Keratinocyte (primary cell): Measurements from ENCODE around the gene SF3A1. TPM values are rescaled to one million over a fixed set of nuclear protein-coding genes. Genes with fewer than 3 reads are reported as not detected.

Experiments used
- DNase-seq: peaks from one replicate; pipeline ENCODE4 v3.0.0-alpha.2; 2011; ENCODE audit warnings: low read depth, missing footprints, low spot score
- FAIRE-seq: peaks from 2 replicates; lab custom pipeline; 2011; peaks lifted over from hg19 to GRCh38; lab: Jason Lieb, UNC
- H2AFZ ChIP-seq: 2 replicates; pipeline ENCODE4 v1.6.0; 2012; ENCODE audit warnings: low read length, control low read depth, inconsistent platforms; ENCODE audit not compliant: control insufficient read depth
- H3K27ac ChIP-seq: 2 replicates; pipeline ENCODE4 v1.5.1; 2011; ENCODE audit warnings: low read length; ENCODE audit not compliant: control insufficient read depth, insufficient read depth
- H3K27me3 ChIP-seq: 3 replicates; pipeline ENCODE4 v1.6.0; 2011; ENCODE audit warnings: low read length; ENCODE audit not compliant: control insufficient read depth, insufficient read depth; ENCODE audit errors: extremely low read depth
- H3K36me3 ChIP-seq, 2 experiments: 2 replicates in 1 of 2; 3 replicates in 1 of 2; pipeline ENCODE4 v1.5.1; 2011; ENCODE audit warnings: low read length in 2 of 2, mild to moderate bottlenecking in 1 of 2; ENCODE audit not compliant: control insufficient read depth in 2 of 2, insufficient read depth in 2 of 2; ENCODE audit errors: extremely low read depth in 1 of 2
- H3K4me1 ChIP-seq: 3 replicates; pipeline ENCODE4 v1.5.1; 2011; ENCODE audit warnings: low read length; ENCODE audit not compliant: control insufficient read depth, insufficient read depth; ENCODE audit errors: extremely low read depth
- H3K4me2 ChIP-seq: 3 replicates; pipeline ENCODE4 v1.6.0; 2011; ENCODE audit warnings: low read depth, low read length; ENCODE audit not compliant: control insufficient read depth, insufficient read depth; ENCODE audit errors: extremely low read depth
- H3K4me3 ChIP-seq, 3 experiments: fragments of 200-600 bp in 1 of 3; sonication (generic) in 1 of 3; 2 replicates in 2 of 3; 3 replicates in 1 of 3; pipeline ENCODE4 v1.5.1; 2011 to 2016; ENCODE audit warnings: low read length in 3 of 3, mild to moderate bottlenecking in 3 of 3, control low read depth in 2 of 3, inconsistent platforms in 1 of 3, low read depth in 1 of 3, mixed read lengths in 1 of 3, mixed run types in 1 of 3, moderate library complexity in 1 of 3; ENCODE audit not compliant: control insufficient read depth in 2 of 3, insufficient read depth in 2 of 3; ENCODE audit errors: extremely low read depth in 1 of 3
- H3K79me2 ChIP-seq: 2 replicates; pipeline ENCODE4 v1.6.0; 2012; ENCODE audit warnings: low read length; ENCODE audit not compliant: control insufficient read depth, insufficient read depth
- H3K9ac ChIP-seq: 3 replicates; pipeline ENCODE4 v1.6.0; 2011; ENCODE audit warnings: low read length; ENCODE audit not compliant: control insufficient read depth, insufficient read depth; ENCODE audit errors: extremely low read depth
- H3K9me1 ChIP-seq: 3 replicates; pipeline ENCODE4 v1.6.0; 2011; ENCODE audit warnings: low read length; ENCODE audit not compliant: control insufficient read depth, insufficient read depth; ENCODE audit errors: extremely low read depth
- H3K9me3 ChIP-seq: 2 replicates; pipeline ENCODE4 v1.5.1; 2012; ENCODE audit warnings: low read depth, low read length; ENCODE audit not compliant: control insufficient read depth
- H4K20me1 ChIP-seq: 3 replicates; pipeline ENCODE4 v1.6.0; 2011; ENCODE audit warnings: low read length; ENCODE audit not compliant: control insufficient read depth, insufficient read depth; ENCODE audit errors: extremely low read depth
- CTCF ChIP-seq, 3 experiments: IDR thresholded peaks in 1 of 3; conservative IDR thresholded peaks in 1 of 3; optimal IDR thresholded peaks in 1 of 3; 2 replicates in 2 of 3; 3 replicates in 1 of 3; pipeline versions ENCODE3 to v1.5.1; 2011; ENCODE audit warnings: low read length in 3 of 3, mild to moderate bottlenecking in 3 of 3, moderate library complexity in 2 of 3, control low read depth in 1 of 3, inconsistent platforms in 1 of 3; ENCODE audit not compliant: insufficient read depth in 2 of 3; ENCODE audit errors: extremely low read depth in 1 of 3
- EZH2 ChIP-seq: IDR thresholded peaks from one replicate; pipeline ENCODE4 v1.6.1; 2012; ENCODE audit warnings: inconsistent platforms, mild to moderate bottlenecking, low read length, moderate library complexity
- dilution Hi-C: fragments of 300-500 bp; cut with MboI; formaldehyde crosslinking; loops from one replicate; pipeline ENCODE4 v1.7.0; 2020; ENCODE audit warnings: low sequenced_read_pairs; ENCODE audit not compliant: extremely low pct_ligation_motif_present
- polyA plus RNA-seq, 5 experiments: library from polyadenylated mRNA; depleted of rRNA in 3 of 5; stranded (reverse) in 3 of 5; stranded (forward) in 1 of 5; unstranded in 1 of 5; fragments of >200 nt; gene quantifications; 1 replicate in 1 of 5; 2 replicates in 3 of 5; 3 replicates in 1 of 5; pipeline versions ENCODE4 v1.2.1 to v1.2.3, GENCODE V29; 2011 to 2012; ENCODE audit warnings: missing spikeins in 2 of 5, low read depth in 1 of 5, low replicate concordance in 1 of 5

Gene SF3A1
- polyA plus RNA-seq, 1 donor (not counting 4 experiments of a cell fraction or from before 2014, with no cell fraction given) = 34.2 TPM

GRCh38 chr22:30318799-30319419 lies 37.8 kb downstream of the SF3A1 start:
- no peaks in the 10 kb centered on the region for H3K27me3 ChIP-seq
- H2AFZ ChIP-seq = no peak overlapping the region
- no peak overlapping the region for H3K4me3 ChIP-seq
- peaks cover 76% of the 10 kb centered on the region for H3K79me2 ChIP-seq
- no peaks in the 10 kb centered on the region for H3K9me3 ChIP-seq
- DNase-seq = no peak
- H3K27ac ChIP-seq = no peak overlapping the region
- peaks cover 7% of the 10 kb centered on the region for H3K9me1 ChIP-seq
- peaks cover 21 to 30% of the 10 kb centered on the region in 2 experiments for H3K36me3 ChIP-seq
- no peak overlapping the region for H3K4me2 ChIP-seq
- no peak for FAIRE-seq
- H4K20me1 ChIP-seq = peaks cover 4% of the 10 kb centered on the region
- H3K9ac ChIP-seq = no peak overlapping the region
- peaks cover 29% of the 10 kb centered on the region for H3K4me1 ChIP-seq
- TF ChIP-seq CTCF (optimal IDR thresholded peaks at IDR 0.05 in 1 of 3, IDR thresholded peaks at IDR 0.05 in 1 of 3, conservative IDR thresholded peaks at IDR 0.05 in 1 of 3; ENCODE audit: extremely low read depth in 1 of 3, insufficient read depth in 2 of 3, low read length in 3 of 3) = no peak
- no peak for TF ChIP-seq EZH2
- dilution Hi-C loops = no loop called here

- H3K4me1 ChIP-seq = peaks cover 38% of the 10 kb centered on the region
- peaks cover 7% of the 10 kb centered on the region for H3K9me1 ChIP-seq
- H3K27ac ChIP-seq = no peak overlapping the region
- FAIRE-seq = no peak
- no peaks in the 10 kb centered on the region for H3K9me3 ChIP-seq
- H3K79me2 ChIP-seq = peaks cover 68% of the 10 kb centered on the region
- H3K4me2 ChIP-seq = no peak overlapping the region
- H3K9ac ChIP-seq = no peak overlapping the region
- no peak overlapping the region for H3K4me3 ChIP-seq
- DNase-seq = no peak
- no peak overlapping the region for H2AFZ ChIP-seq
- H3K36me3 ChIP-seq = peaks cover 24 to 26% of the 10 kb centered on the region in 2 experiments
- peaks cover 4% of the 10 kb centered on the region for H4K20me1 ChIP-seq
- dilution Hi-C loops = no loop called here
- TF ChIP-seq EZH2 = no peak
- H3K27me3 ChIP-seq = no peaks in the 10 kb centered on the region
Observed at GRCh38 chr22:30317778-30318177, 38.9 kb downstream of the SF3A1 start.
